GM23338 (cell line): ENCODE measurements around the gene MOK. TPM values are rescaled to one million over a fixed set of nuclear protein-coding genes. Genes with fewer than 3 reads are reported as not detected.

Source experiments
- ATAC-seq: fragments of 200-7000 bp; cut with Tn5 transposase; 3 replicates; pipeline ENCODE4 v1.9.1; 2020
- DNase-seq: peaks from one replicate; pipeline ENCODE4 v3.0.0-alpha.2; 2015; ENCODE audit warnings: low spot score
- H2AFZ ChIP-seq: fragments of 200-600 bp; sonication (generic); 2 replicates; pipeline ENCODE4 v1.8.0; 2016; ENCODE audit warnings: antibody characterized with exemption, mild to moderate bottlenecking, moderate library complexity
- H3F3A ChIP-seq: fragments of 200-600 bp; sonication (generic); replicated peaks from 2 replicates; pipeline ENCODE4 v1.8.0; 2017; ENCODE audit warnings: antibody characterized with exemption, mixed run types, low read depth
- H3K27ac ChIP-seq: fragments of 200-600 bp; sonication (generic); 2 replicates; pipeline ENCODE4 v1.6.1; 2016; ENCODE audit warnings: low read depth
- H3K27me3 ChIP-seq: fragments of 200-600 bp; sonication (generic); 2 replicates; pipeline ENCODE4 v1.8.0; 2016; ENCODE audit warnings: mild to moderate bottlenecking, mixed run types, moderate library complexity; ENCODE audit not compliant: insufficient read depth
- H3K36me3 ChIP-seq: fragments of 200-600 bp; sonication (generic); 2 replicates; pipeline ENCODE4 v1.8.0; 2016; ENCODE audit warnings: mild to moderate bottlenecking; ENCODE audit not compliant: insufficient read depth
- H3K4me1 ChIP-seq: fragments of 200-600 bp; sonication (generic); 2 replicates; pipeline ENCODE4 v1.8.0; 2016; ENCODE audit warnings: mild to moderate bottlenecking, moderate library complexity; ENCODE audit not compliant: insufficient read depth
- H3K4me2 ChIP-seq: fragments of 200-600 bp; sonication (generic); 2 replicates; pipeline ENCODE4 v1.7.1; 2017; ENCODE audit warnings: mixed run types
- H3K4me3 ChIP-seq: fragments of 200-600 bp; sonication (generic); 2 replicates; pipeline ENCODE4 v1.6.1; 2016; ENCODE audit warnings: mixed run types
- H3K79me2 ChIP-seq: fragments of 200-600 bp; sonication (generic); replicated peaks from 2 replicates; pipeline ENCODE4 v1.8.0; 2017; ENCODE audit warnings: mild to moderate bottlenecking; ENCODE audit not compliant: insufficient read depth
- H3K9me2 ChIP-seq: fragments of 200-600 bp; sonication (generic); 2 replicates; pipeline ENCODE4 v1.8.0; 2017; ENCODE audit not compliant: insufficient read depth
- H4K20me1 ChIP-seq: fragments of 200-600 bp; sonication (generic); replicated peaks from 2 replicates; pipeline ENCODE4 v1.8.0; 2017; ENCODE audit warnings: mild to moderate bottlenecking; ENCODE audit not compliant: insufficient read depth
- H3K27ac Mint-ChIP-seq: 2 replicates; pipeline ENCODE4 v1.8.0; 2020; ENCODE audit warnings: inconsistent platforms, mild to moderate bottlenecking, moderate library complexity, mixed read lengths
- H3K27me3 Mint-ChIP-seq: 3 replicates; pipeline ENCODE4 v1.8.0; 2022; ENCODE audit warnings: low read depth, mild to moderate bottlenecking, moderate library complexity, mixed read lengths, inconsistent platforms; ENCODE audit not compliant: insufficient read depth, poor library complexity
- H3K36me3 Mint-ChIP-seq: 3 replicates; pipeline ENCODE4 v1.8.0; 2021; ENCODE audit warnings: low read depth, mild to moderate bottlenecking, inconsistent platforms, moderate library complexity, mixed read lengths
- H3K4me1 Mint-ChIP-seq: 3 replicates; pipeline ENCODE4 v1.8.0; 2020; ENCODE audit warnings: mild to moderate bottlenecking, inconsistent platforms, mixed read lengths
- H3K4me3 Mint-ChIP-seq: 3 replicates; pipeline ENCODE4 v1.8.0; 2021; ENCODE audit warnings: moderate library complexity, mild to moderate bottlenecking, inconsistent platforms, mixed read lengths
- H3K9me3 Mint-ChIP-seq: 3 replicates; pipeline ENCODE4 v1.8.0; 2020; ENCODE audit warnings: moderate library complexity, mild to moderate bottlenecking, inconsistent platforms, mixed read lengths
- CREB1 ChIP-seq: fragments of 250-450 bp; sonication (Bioruptor Pico); IDR thresholded peaks from 2 replicates; pipeline ENCODE4 v1.5.0; 2020; ENCODE audit warnings: low read depth, mild to moderate bottlenecking, moderate library complexity
- EZH2 ChIP-seq: fragments of 200-600 bp; sonication (generic); IDR thresholded peaks from one replicate; pipeline ENCODE4 v1.8.0; 2017; ENCODE audit warnings: antibody characterized with exemption, mild to moderate bottlenecking, low read depth; ENCODE audit not compliant: unreplicated experiment
- EZH2phosphoT487 ChIP-seq: fragments of 200-600 bp; sonication (generic); IDR thresholded peaks from one replicate; pipeline ENCODE4 v1.8.1; 2018; ENCODE audit warnings: antibody characterized with exemption; ENCODE audit not compliant: unreplicated experiment
- JUNB ChIP-seq: IDR thresholded peaks from one replicate; pipeline ENCODE4 v1.6.1; 2016; ENCODE audit warnings: antibody characterized with exemption; ENCODE audit not compliant: unreplicated experiment
- NANOG ChIP-seq: IDR thresholded peaks from 2 replicates; pipeline ENCODE4 v1.6.1; 2016; ENCODE audit warnings: antibody characterized with exemption, borderline replicate concordance
- POLR2AphosphoS5 ChIP-seq: IDR thresholded peaks from 2 replicates; pipeline ENCODE4 v1.6.1; 2016; ENCODE audit warnings: antibody characterized with exemption, low read depth
- STAT1 ChIP-seq: IDR thresholded peaks from one replicate; pipeline ENCODE4 v1.6.1; 2016; ENCODE audit warnings: antibody characterized with exemption; ENCODE audit not compliant: unreplicated experiment
- ZNF331 ChIP-seq: fragments of 250-450 bp; sonication (Bioruptor Pico); IDR thresholded peaks from 2 replicates; pipeline ENCODE4 v1.5.0; 2020; ENCODE audit warnings: low read depth, mild to moderate bottlenecking, moderate library complexity
- polyA plus RNA-seq: library from polyadenylated mRNA; unstranded; fragments of >200 nt; fragmentation: Nextera tagmentation; extraction: Ambion mirVana; gene quantifications from 2 replicates; pipeline ENCODE4 v1.2.1, GENCODE V29; 2016
- total RNA-seq: library from RNA; depleted of rRNA; stranded (reverse); fragments of >200 nt; shearing (Covaris generic); gene quantifications from 2 replicates; pipeline ENCODE4 v1.2.3, GENCODE V29; 2014
- TF ChIP-seq, protein P1 (sequence below): fragments of 250-450 bp; sonication (Bioruptor Pico); IDR thresholded peaks from 2 replicates; pipeline ENCODE4 v1.5.0; 2020; ENCODE audit warnings: mild to moderate bottlenecking, moderate library complexity
- TF ChIP-seq, protein P2 (sequence below): IDR thresholded peaks from one replicate; pipeline ENCODE4 v1.6.1; 2018; ENCODE audit warnings: antibody characterized with exemption; ENCODE audit not compliant: unreplicated experiment
- TF ChIP-seq, protein P3 (sequence below), 2 experiments: fragments of 200-600 bp in 1 of 2; sonication (generic) in 1 of 2; conservative IDR thresholded peaks; 2 replicates each; pipeline versions ENCODE4 v1.5.1 to v1.6.1; 2016 to 2017; ENCODE audit warnings: antibody characterized with exemption in 2 of 2, low read depth in 2 of 2, mild to moderate bottlenecking in 2 of 2, moderate library complexity in 1 of 2

MOK gene
- total and polyA plus RNA-seq, 2 experiments from 2014 or later = 3.1 TPM

DNA sequence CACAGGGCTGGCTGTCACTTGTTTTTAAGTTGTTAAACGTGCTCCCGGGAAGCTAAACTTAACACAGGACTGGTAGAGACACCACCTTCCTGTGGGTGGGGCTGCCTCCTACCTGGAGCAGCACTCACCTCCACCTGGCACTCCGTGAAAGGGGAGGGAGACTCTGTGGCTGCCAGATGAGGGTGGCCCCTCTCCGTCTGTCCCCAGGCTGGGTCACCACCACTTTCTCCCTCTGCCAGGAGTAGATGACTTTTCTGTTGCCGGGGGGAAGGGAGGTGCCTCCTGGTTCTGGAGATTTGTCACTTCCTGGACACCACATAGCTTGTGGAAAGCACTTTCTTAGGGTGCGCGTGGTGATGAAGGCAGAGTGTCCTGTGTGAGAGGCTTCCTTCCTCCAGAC lies 83.9 kb downstream of the MOK start:
- Histone ChIP-seq H3K79me2 (peaks cover 19% of the 10 kb centered on the region; the same call in 1 of the 2 replicates), H3K4me2 (no peak overlapping the region), H3K27me3 (no peaks in the 10 kb centered on the region), H3F3A (no peaks in the 10 kb centered on the region), H4K20me1 (no peaks in the 10 kb centered on the region; the same call in 1 of the 2 replicates), H3K36me3 (no peaks in the 10 kb centered on the region), H3K4me1 (peaks cover 12% of the 10 kb centered on the region; the same call in 1 of the 2 replicates), H3K4me3 (no peak overlapping the region), H3K9me2 (no peaks in the 10 kb centered on the region), H3K27ac (0 out of 2 replicates have a peak overlapping the region, but pooled peaks have one; percentile 14), H2AFZ (no peak overlapping the region)
- peak; percentile 79 for ATAC-seq
- Mint-ChIP-seq H3K36me3 (peaks cover 3% of the 10 kb centered on the region; the same call in 2 of the 3 replicates), H3K27me3 (peaks cover 7% of the 10 kb centered on the region), H3K27ac (no peak overlapping the region), H3K4me1 (peaks cover 24% of the 10 kb centered on the region), H3K4me3 (no peak overlapping the region; the same call in 2 of the 3 replicates), H3K9me3 (no peaks in the 10 kb centered on the region)
- peak; percentile 49 for DNase-seq
- no peak for TF ChIP-seq EZH2
- TF ChIP-seq ZNF331 (CRISPR knock-in tag) = no peak
- TF ChIP-seq, protein P1, sequence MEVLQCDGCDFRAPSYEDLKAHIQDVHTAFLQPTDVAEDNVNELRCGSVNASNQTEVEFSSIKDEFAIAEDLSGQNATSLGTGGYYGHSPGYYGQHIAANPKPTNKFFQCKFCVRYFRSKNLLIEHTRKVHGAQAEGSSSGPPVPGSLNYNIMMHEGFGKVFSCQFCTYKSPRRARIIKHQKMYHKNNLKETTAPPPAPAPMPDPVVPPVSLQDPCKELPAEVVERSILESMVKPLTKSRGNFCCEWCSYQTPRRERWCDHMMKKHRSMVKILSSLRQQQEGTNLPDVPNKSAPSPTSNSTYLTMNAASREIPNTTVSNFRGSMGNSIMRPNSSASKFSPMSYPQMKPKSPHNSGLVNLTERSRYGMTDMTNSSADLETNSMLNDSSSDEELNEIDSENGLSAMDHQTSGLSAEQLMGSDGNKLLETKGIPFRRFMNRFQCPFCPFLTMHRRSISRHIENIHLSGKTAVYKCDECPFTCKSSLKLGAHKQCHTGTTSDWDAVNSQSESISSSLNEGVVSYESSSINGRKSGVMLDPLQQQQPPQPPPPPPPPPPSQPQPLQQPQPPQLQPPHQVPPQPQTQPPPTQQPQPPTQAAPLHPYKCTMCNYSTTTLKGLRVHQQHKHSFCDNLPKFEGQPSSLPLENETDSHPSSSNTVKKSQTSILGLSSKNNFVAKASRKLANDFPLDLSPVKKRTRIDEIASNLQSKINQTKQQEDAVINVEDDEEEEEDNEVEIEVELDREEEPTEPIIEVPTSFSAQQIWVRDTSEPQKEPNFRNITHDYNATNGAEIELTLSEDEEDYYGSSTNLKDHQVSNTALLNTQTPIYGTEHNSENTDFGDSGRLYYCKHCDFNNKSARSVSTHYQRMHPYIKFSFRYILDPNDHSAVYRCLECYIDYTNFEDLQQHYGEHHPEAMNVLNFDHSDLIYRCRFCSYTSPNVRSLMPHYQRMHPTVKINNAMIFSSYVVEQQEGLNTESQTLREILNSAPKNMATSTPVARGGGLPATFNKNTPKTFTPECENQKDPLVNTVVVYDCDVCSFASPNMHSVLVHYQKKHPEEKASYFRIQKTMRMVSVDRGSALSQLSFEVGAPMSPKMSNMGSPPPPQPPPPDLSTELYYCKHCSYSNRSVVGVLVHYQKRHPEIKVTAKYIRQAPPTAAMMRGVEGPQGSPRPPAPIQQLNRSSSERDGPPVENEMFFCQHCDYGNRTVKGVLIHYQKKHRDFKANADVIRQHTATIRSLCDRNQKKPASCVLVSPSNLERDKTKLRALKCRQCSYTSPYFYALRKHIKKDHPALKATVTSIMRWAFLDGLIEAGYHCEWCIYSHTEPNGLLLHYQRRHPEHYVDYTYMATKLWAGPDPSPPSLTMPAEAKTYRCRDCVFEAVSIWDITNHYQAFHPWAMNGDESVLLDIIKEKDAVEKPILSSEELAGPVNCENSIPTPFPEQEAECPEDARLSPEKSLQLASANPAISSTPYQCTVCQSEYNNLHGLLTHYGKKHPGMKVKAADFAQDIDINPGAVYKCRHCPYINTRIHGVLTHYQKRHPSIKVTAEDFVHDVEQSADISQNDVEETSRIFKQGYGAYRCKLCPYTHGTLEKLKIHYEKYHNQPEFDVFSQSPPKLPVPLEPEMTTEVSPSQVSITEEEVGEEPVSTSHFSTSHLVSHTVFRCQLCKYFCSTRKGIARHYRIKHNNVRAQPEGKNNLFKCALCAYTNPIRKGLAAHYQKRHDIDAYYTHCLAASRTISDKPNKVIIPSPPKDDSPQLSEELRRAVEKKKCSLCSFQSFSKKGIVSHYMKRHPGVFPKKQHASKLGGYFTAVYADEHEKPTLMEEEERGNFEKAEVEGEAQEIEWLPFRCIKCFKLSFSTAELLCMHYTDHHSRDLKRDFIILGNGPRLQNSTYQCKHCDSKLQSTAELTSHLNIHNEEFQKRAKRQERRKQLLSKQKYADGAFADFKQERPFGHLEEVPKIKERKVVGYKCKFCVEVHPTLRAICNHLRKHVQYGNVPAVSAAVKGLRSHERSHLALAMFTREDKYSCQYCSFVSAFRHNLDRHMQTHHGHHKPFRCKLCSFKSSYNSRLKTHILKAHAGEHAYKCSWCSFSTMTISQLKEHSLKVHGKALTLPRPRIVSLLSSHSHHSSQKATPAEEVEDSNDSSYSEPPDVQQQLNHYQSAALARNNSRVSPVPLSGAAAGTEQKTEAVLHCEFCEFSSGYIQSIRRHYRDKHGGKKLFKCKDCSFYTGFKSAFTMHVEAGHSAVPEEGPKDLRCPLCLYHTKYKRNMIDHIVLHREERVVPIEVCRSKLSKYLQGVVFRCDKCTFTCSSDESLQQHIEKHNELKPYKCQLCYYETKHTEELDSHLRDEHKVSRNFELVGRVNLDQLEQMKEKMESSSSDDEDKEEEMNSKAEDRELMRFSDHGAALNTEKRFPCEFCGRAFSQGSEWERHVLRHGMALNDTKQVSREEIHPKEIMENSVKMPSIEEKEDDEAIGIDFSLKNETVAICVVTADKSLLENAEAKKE (CRISPR knock-in tag) = no peak
- TF ChIP-seq NANOG = no peak

DNA sequence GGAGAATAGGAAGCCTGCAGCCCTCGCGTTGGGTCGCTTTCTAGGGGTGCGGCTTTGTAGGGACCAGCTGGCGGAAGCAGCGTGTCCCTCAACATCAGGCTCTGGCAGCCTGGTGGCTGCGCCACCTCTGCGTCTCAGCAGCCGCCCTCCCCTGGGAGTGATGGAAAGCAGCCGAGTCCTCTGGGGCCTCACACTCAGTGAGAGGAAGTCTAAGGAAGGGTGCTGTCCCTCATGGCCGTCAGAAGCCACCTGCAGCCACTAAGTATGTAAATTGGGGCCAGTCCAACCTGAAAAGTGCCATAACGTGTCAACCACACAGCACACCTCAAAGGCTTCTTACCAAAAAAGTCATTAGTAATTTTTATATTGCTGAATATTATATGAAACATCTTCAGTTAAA lies 84.9 kb downstream of the MOK start:
- Mint-ChIP-seq H3K27ac (peak overlapping the region; percentile 79; the same call in 1 of the 2 replicates), H3K4me1 (peaks cover 31% of the 10 kb centered on the region), H3K27me3 (peaks cover 8% of the 10 kb centered on the region), H3K36me3 (peaks cover 3% of the 10 kb centered on the region; the same call in 1 of the 3 replicates), H3K4me3 (no peak overlapping the region), H3K9me3 (no peaks in the 10 kb centered on the region)
- Histone ChIP-seq H3K4me1 (peaks cover 12% of the 10 kb centered on the region; the same call in 1 of the 2 replicates), H3K79me2 (peaks cover 25% of the 10 kb centered on the region; the same call in 1 of the 2 replicates), H3K4me2 (no peak overlapping the region), H3K27ac (no peak overlapping the region), H2AFZ (no peak overlapping the region), H3K27me3 (no peaks in the 10 kb centered on the region), H4K20me1 (peaks cover 4% of the 10 kb centered on the region; the same call in 1 of the 2 replicates), H3F3A (no peaks in the 10 kb centered on the region), H3K4me3 (no peak overlapping the region), H3K9me2 (no peaks in the 10 kb centered on the region), H3K36me3 (no peaks in the 10 kb centered on the region)
- no peak for DNase-seq
- no peak for ATAC-seq
- TF ChIP-seq POLR2AphosphoS5 (no peak), JUNB (no peak), STAT1 (no peak), CREB1 (CRISPR knock-in tag) (no peak), EZH2 (no peak), EZH2phosphoT487 (no peak)
- TF ChIP-seq, protein P2, sequence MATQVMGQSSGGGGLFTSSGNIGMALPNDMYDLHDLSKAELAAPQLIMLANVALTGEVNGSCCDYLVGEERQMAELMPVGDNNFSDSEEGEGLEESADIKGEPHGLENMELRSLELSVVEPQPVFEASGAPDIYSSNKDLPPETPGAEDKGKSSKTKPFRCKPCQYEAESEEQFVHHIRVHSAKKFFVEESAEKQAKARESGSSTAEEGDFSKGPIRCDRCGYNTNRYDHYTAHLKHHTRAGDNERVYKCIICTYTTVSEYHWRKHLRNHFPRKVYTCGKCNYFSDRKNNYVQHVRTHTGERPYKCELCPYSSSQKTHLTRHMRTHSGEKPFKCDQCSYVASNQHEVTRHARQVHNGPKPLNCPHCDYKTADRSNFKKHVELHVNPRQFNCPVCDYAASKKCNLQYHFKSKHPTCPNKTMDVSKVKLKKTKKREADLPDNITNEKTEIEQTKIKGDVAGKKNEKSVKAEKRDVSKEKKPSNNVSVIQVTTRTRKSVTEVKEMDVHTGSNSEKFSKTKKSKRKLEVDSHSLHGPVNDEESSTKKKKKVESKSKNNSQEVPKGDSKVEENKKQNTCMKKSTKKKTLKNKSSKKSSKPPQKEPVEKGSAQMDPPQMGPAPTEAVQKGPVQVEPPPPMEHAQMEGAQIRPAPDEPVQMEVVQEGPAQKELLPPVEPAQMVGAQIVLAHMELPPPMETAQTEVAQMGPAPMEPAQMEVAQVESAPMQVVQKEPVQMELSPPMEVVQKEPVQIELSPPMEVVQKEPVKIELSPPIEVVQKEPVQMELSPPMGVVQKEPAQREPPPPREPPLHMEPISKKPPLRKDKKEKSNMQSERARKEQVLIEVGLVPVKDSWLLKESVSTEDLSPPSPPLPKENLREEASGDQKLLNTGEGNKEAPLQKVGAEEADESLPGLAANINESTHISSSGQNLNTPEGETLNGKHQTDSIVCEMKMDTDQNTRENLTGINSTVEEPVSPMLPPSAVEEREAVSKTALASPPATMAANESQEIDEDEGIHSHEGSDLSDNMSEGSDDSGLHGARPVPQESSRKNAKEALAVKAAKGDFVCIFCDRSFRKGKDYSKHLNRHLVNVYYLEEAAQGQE = no peak
- TF ChIP-seq, protein P3, sequence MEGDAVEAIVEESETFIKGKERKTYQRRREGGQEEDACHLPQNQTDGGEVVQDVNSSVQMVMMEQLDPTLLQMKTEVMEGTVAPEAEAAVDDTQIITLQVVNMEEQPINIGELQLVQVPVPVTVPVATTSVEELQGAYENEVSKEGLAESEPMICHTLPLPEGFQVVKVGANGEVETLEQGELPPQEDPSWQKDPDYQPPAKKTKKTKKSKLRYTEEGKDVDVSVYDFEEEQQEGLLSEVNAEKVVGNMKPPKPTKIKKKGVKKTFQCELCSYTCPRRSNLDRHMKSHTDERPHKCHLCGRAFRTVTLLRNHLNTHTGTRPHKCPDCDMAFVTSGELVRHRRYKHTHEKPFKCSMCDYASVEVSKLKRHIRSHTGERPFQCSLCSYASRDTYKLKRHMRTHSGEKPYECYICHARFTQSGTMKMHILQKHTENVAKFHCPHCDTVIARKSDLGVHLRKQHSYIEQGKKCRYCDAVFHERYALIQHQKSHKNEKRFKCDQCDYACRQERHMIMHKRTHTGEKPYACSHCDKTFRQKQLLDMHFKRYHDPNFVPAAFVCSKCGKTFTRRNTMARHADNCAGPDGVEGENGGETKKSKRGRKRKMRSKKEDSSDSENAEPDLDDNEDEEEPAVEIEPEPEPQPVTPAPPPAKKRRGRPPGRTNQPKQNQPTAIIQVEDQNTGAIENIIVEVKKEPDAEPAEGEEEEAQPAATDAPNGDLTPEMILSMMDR (conservative IDR thresholded peaks at IDR 0.05; ENCODE audit: low read depth in 2 of 2) = no peak
